K562 (cell line): ENCODE data around the gene MYBPHL. TPM values are rescaled to one million over a fixed set of nuclear protein-coding genes. Genes with fewer than 3 reads are reported as not detected.

Experiments
- E2F3 ChIP-seq: fragments of 250-450 bp; sonication (Bioruptor Pico); IDR thresholded peaks from 2 replicates; pipeline ENCODE4 v1.4.0; 2020; ENCODE audit warnings: mild to moderate bottlenecking
- E2F6 ChIP-seq, 2 experiments: IDR thresholded peaks; 2 replicates each; pipeline ENCODE4 v1.6.1; 2011; ENCODE audit warnings: borderline replicate concordance in 1 of 2, control low read depth in 1 of 2, low read depth in 1 of 2, low read length in 1 of 2, mild to moderate bottlenecking in 1 of 2, mixed read lengths in 1 of 2, moderate library complexity in 1 of 2; ENCODE audit not compliant: insufficient read depth in 1 of 2, insufficient read length in 1 of 2, poor library complexity in 1 of 2, severe bottlenecking in 1 of 2; ENCODE audit errors: extremely low read depth in 1 of 2
- EP400 ChIP-seq: fragments of 450-650 bp; IDR thresholded peaks from 2 replicates; pipeline ENCODE4 v1.6.1; 2017; ENCODE audit warnings: antibody characterized with exemption, mild to moderate bottlenecking, moderate library complexity
- HINFP ChIP-seq: fragments of 450-650 bp; conservative IDR thresholded peaks from 2 replicates; pipeline ENCODE4 v1.6.1; 2016; ENCODE audit warnings: missing genetic modification characterization, low read depth, mild to moderate bottlenecking, control low read depth, missing compliant biosample characterization
- MXI1 ChIP-seq: IDR thresholded peaks from 2 replicates; pipeline ENCODE4 v1.6.1; 2011; ENCODE audit warnings: low read depth, mild to moderate bottlenecking, improper control_type of control experiment, low read length
- PHF8 ChIP-seq: fragments of 200-600 bp; sonication (generic); IDR thresholded peaks from 2 replicates; pipeline ENCODE4 v1.6.1; 2012; ENCODE audit warnings: mixed run types, mild to moderate bottlenecking, inconsistent platforms, low read length, moderate library complexity, borderline replicate concordance
- POLR2B ChIP-seq: fragments of 450-650 bp; IDR thresholded peaks from 2 replicates; pipeline ENCODE4 v1.6.1; 2018; ENCODE audit warnings: low read depth; ENCODE audit not compliant: partially characterized antibody
- SAFB ChIP-seq: fragments of 200-400 bp; formaldehyde crosslinking; IDR thresholded peaks from 2 replicates; pipeline ENCODE4 v1.6.1; 2017; ENCODE audit warnings: low read depth, low read length, borderline replicate concordance
- SMARCE1 ChIP-seq: fragments of 450-650 bp; IDR thresholded peaks from 2 replicates; pipeline ENCODE4 v1.7.1; 2016; ENCODE audit warnings: mild to moderate bottlenecking
- SNAPC5 ChIP-seq: fragments of 250-450 bp; sonication (Bioruptor Pico); IDR thresholded peaks from 2 replicates; pipeline ENCODE4 v1.8.0; 2021; ENCODE audit warnings: moderate library complexity, mild to moderate bottlenecking, inconsistent platforms
- SNIP1 ChIP-seq: fragments of 450-650 bp; IDR thresholded peaks from 2 replicates; pipeline ENCODE4 v1.7.1; 2017; ENCODE audit warnings: low read depth, mild to moderate bottlenecking
- SOX6 ChIP-seq: fragments of 450-650 bp; IDR thresholded peaks from 2 replicates; pipeline ENCODE4 v1.6.1; 2014; ENCODE audit warnings: mild to moderate bottlenecking
- SRSF7 ChIP-seq: fragments of 200-400 bp; formaldehyde crosslinking; optimal IDR thresholded peaks from 2 replicates; pipeline ENCODE3; 2017; ENCODE audit warnings: mild to moderate bottlenecking, low read depth, low read length
- TFAM ChIP-seq: fragments of 250-450 bp; sonication (Bioruptor Pico); conservative IDR thresholded peaks from 2 replicates; pipeline ENCODE4 v1.5.0; 2021; ENCODE audit warnings: mild to moderate bottlenecking, moderate library complexity
- USF2 ChIP-seq: sonication (generic); formaldehyde crosslinking; IDR thresholded peaks from 2 replicates; pipeline ENCODE4 v1.5.0; 2020; ENCODE audit warnings: missing genetic modification reagents
- ZBTB8A ChIP-seq: fragments of 450-650 bp; IDR thresholded peaks from 2 replicates; pipeline ENCODE4 v1.6.1; 2018; ENCODE audit warnings: mild to moderate bottlenecking, moderate library complexity; ENCODE audit not compliant: partially characterized antibody
- ZNF282 ChIP-seq: sonication (generic); formaldehyde crosslinking; IDR thresholded peaks from 2 replicates; pipeline ENCODE4 v1.8.1; 2023; ENCODE audit warnings: missing genetic modification reagents
- polyA plus RNA-seq, 8 experiments: library from polyadenylated mRNA; depleted of rRNA in 4 of 8; stranded (reverse) in 5 of 8; unstranded in 3 of 8; fragments of >200 nt; fragmentation: Nextera tagmentation in 2 of 8; fragmentation: Illumina TruSeq in 1 of 8; extraction: Ambion mirVana in 2 of 8; extraction: Trizol in 1 of 8; gene quantifications; 2 replicates each; pipeline versions ENCODE4 v1.2.1 to v1.2.3, GENCODE V29; 2011 to 2014; ENCODE audit warnings: inconsistent platforms in 1 of 8, missing spikeins in 1 of 8
- total RNA-seq, 7 experiments: library from RNA; depleted of rRNA in 6 of 7; stranded (reverse); fragments of >200 nt in 6 of 7; fragmentation: Illumina TruSeq in 2 of 7; extraction: Trizol in 2 of 7; gene quantifications; 2 replicates each; pipeline versions ENCODE4 v1.2.1 to v1.2.3, GENCODE V29; 2011 to 2021; ENCODE audit warnings: low replicate concordance in 1 of 7
- TF ChIP-seq, protein P1 (sequence below): fragments of 250-450 bp; sonication (Bioruptor Pico); IDR thresholded peaks from 2 replicates; pipeline ENCODE4 v1.4.0; 2020; ENCODE audit warnings: mild to moderate bottlenecking, moderate library complexity, borderline replicate concordance
- TF ChIP-seq, protein P2 (sequence below): fragments of 250-450 bp; sonication (Bioruptor Pico); IDR thresholded peaks from 2 replicates; pipeline ENCODE4 v1.4.0; 2020; ENCODE audit warnings: mild to moderate bottlenecking

The MYBPHL gene
- total and polyA plus RNA-seq, 9 of the 15 experiments (the other 6 are each of a cell fraction or from before 2014, with no cell fraction given) = 0.20 to 1.9 (median 0.33) TPM

GRCh38 chr1:109282952-109283747 is 23.7 kb downstream of the MYBPHL start, which contains the start of gene PSRC1 (continued):
- TF ChIP-seq TFAM (CRISPR knock-in tag) (no peak), SNAPC5 (CRISPR knock-in tag) (no peak), EP400 (peak; percentile 96), POLR2B (peak; percentile 90), E2F6 (IDR thresholded peaks at IDR 0.05; ENCODE audit: borderline replicate concordance in 1 of 2, extremely low read depth in 1 of 2, insufficient read depth in 1 of 2, insufficient read length in 1 of 2, low read depth in 1 of 2, low read length in 1 of 2, poor library complexity in 1 of 2, severe bottlenecking in 1 of 2) (peak; percentile 66 to 70), USF2 (no peak), ZNF282 (no peak), HINFP (tag) (no peak), SAFB (peak; percentile 46; the same call in 1 of the 2 replicates), PHF8 (peak; percentile 92), MXI1 (no peak; the same call in 1 of the 2 replicates), SRSF7 (no peak), SMARCE1 (peak; percentile 84), E2F3 (CRISPR knock-in tag) (peak; percentile 49; the same call in 1 of the 2 replicates), SNIP1 (no peak), SOX6 (peak; percentile 30; the same call in 1 of the 2 replicates), ZBTB8A (no peak)
- TF ChIP-seq, protein P1, sequence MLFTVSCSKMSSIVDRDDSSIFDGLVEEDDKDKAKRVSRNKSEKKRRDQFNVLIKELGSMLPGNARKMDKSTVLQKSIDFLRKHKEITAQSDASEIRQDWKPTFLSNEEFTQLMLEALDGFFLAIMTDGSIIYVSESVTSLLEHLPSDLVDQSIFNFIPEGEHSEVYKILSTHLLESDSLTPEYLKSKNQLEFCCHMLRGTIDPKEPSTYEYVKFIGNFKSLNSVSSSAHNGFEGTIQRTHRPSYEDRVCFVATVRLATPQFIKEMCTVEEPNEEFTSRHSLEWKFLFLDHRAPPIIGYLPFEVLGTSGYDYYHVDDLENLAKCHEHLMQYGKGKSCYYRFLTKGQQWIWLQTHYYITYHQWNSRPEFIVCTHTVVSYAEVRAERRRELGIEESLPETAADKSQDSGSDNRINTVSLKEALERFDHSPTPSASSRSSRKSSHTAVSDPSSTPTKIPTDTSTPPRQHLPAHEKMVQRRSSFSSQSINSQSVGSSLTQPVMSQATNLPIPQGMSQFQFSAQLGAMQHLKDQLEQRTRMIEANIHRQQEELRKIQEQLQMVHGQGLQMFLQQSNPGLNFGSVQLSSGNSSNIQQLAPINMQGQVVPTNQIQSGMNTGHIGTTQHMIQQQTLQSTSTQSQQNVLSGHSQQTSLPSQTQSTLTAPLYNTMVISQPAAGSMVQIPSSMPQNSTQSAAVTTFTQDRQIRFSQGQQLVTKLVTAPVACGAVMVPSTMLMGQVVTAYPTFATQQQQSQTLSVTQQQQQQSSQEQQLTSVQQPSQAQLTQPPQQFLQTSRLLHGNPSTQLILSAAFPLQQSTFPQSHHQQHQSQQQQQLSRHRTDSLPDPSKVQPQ (CRISPR knock-in tag) = no peak
- TF ChIP-seq, protein P2, sequence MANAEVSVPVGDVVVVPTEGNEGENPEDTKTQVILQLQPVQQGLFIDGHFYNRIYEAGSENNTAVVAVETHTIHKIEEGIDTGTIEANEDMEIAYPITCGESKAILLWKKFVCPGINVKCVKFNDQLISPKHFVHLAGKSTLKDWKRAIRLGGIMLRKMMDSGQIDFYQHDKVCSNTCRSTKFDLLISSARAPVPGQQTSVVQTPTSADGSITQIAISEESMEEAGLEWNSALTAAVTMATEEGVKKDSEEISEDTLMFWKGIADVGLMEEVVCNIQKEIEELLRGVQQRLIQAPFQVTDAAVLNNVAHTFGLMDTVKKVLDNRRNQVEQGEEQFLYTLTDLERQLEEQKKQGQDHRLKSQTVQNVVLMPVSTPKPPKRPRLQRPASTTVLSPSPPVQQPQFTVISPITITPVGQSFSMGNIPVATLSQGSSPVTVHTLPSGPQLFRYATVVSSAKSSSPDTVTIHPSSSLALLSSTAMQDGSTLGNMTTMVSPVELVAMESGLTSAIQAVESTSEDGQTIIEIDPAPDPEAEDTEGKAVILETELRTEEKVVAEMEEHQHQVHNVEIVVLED (CRISPR knock-in tag) = 0 out of 2 replicates have a peak, but pooled peaks have one; percentile 10
